GM23338 (cell line): Measurements from ENCODE around the gene RAD51C.
"Not testable (repeated sequence)": the region's sequence is repeated elsewhere in the genome, so short reads cannot be mapped to it uniquely, and the experiment has no call there.

Source experiments
- CREB1 ChIP-seq: fragments of 250-450 bp; sonication (Bioruptor Pico); IDR thresholded peaks from 2 replicates; pipeline ENCODE4 v1.5.0; 2020; ENCODE audit warnings: low read depth, mild to moderate bottlenecking, moderate library complexity
- CTCF ChIP-seq, 2 experiments: fragments of 200-600 bp in 1 of 2; sonication (generic) in 1 of 2; conservative IDR thresholded peaks; 2 replicates each; pipeline versions ENCODE4 v1.5.1 to v1.6.1; 2016 to 2017; ENCODE audit warnings: antibody characterized with exemption in 2 of 2, low read depth in 2 of 2, mild to moderate bottlenecking in 2 of 2, moderate library complexity in 1 of 2
- EZH2 ChIP-seq: fragments of 200-600 bp; sonication (generic); IDR thresholded peaks from one replicate; pipeline ENCODE4 v1.8.0; 2017; ENCODE audit warnings: antibody characterized with exemption, mild to moderate bottlenecking, low read depth; ENCODE audit not compliant: unreplicated experiment
- EZH2phosphoT487 ChIP-seq: fragments of 200-600 bp; sonication (generic); IDR thresholded peaks from one replicate; pipeline ENCODE4 v1.8.1; 2018; ENCODE audit warnings: antibody characterized with exemption; ENCODE audit not compliant: unreplicated experiment
- JUNB ChIP-seq: IDR thresholded peaks from one replicate; pipeline ENCODE4 v1.6.1; 2016; ENCODE audit warnings: antibody characterized with exemption; ENCODE audit not compliant: unreplicated experiment
- NANOG ChIP-seq: IDR thresholded peaks from 2 replicates; pipeline ENCODE4 v1.6.1; 2016; ENCODE audit warnings: antibody characterized with exemption, borderline replicate concordance
- POLR2AphosphoS5 ChIP-seq: IDR thresholded peaks from 2 replicates; pipeline ENCODE4 v1.6.1; 2016; ENCODE audit warnings: antibody characterized with exemption, low read depth
- REST ChIP-seq: IDR thresholded peaks from one replicate; pipeline ENCODE4 v1.6.1; 2018; ENCODE audit warnings: antibody characterized with exemption; ENCODE audit not compliant: unreplicated experiment
- STAT1 ChIP-seq: IDR thresholded peaks from one replicate; pipeline ENCODE4 v1.6.1; 2016; ENCODE audit warnings: antibody characterized with exemption; ENCODE audit not compliant: unreplicated experiment
- ZNF114 ChIP-seq: fragments of 250-450 bp; sonication (Bioruptor Pico); IDR thresholded peaks from 2 replicates; pipeline ENCODE4 v1.5.0; 2020; ENCODE audit warnings: mild to moderate bottlenecking, moderate library complexity
- ZNF331 ChIP-seq: fragments of 250-450 bp; sonication (Bioruptor Pico); IDR thresholded peaks from 2 replicates; pipeline ENCODE4 v1.5.0; 2020; ENCODE audit warnings: low read depth, mild to moderate bottlenecking, moderate library complexity
- TF ChIP-seq, protein P1 (sequence below): fragments of 250-450 bp; sonication (Bioruptor Pico); IDR thresholded peaks from 2 replicates; pipeline ENCODE4 v1.5.0; 2020; ENCODE audit warnings: mild to moderate bottlenecking, moderate library complexity

- not testable (repeated sequence) for TF ChIP-seq CTCF (conservative IDR thresholded peaks at IDR 0.05; ENCODE audit: low read depth in 2 of 2); JUNB; EZH2; POLR2AphosphoS5; EZH2phosphoT487; REST; ZNF331 (CRISPR knock-in tag); NANOG; CREB1 (CRISPR knock-in tag); ZNF114; STAT1
- TF ChIP-seq, protein P1, sequence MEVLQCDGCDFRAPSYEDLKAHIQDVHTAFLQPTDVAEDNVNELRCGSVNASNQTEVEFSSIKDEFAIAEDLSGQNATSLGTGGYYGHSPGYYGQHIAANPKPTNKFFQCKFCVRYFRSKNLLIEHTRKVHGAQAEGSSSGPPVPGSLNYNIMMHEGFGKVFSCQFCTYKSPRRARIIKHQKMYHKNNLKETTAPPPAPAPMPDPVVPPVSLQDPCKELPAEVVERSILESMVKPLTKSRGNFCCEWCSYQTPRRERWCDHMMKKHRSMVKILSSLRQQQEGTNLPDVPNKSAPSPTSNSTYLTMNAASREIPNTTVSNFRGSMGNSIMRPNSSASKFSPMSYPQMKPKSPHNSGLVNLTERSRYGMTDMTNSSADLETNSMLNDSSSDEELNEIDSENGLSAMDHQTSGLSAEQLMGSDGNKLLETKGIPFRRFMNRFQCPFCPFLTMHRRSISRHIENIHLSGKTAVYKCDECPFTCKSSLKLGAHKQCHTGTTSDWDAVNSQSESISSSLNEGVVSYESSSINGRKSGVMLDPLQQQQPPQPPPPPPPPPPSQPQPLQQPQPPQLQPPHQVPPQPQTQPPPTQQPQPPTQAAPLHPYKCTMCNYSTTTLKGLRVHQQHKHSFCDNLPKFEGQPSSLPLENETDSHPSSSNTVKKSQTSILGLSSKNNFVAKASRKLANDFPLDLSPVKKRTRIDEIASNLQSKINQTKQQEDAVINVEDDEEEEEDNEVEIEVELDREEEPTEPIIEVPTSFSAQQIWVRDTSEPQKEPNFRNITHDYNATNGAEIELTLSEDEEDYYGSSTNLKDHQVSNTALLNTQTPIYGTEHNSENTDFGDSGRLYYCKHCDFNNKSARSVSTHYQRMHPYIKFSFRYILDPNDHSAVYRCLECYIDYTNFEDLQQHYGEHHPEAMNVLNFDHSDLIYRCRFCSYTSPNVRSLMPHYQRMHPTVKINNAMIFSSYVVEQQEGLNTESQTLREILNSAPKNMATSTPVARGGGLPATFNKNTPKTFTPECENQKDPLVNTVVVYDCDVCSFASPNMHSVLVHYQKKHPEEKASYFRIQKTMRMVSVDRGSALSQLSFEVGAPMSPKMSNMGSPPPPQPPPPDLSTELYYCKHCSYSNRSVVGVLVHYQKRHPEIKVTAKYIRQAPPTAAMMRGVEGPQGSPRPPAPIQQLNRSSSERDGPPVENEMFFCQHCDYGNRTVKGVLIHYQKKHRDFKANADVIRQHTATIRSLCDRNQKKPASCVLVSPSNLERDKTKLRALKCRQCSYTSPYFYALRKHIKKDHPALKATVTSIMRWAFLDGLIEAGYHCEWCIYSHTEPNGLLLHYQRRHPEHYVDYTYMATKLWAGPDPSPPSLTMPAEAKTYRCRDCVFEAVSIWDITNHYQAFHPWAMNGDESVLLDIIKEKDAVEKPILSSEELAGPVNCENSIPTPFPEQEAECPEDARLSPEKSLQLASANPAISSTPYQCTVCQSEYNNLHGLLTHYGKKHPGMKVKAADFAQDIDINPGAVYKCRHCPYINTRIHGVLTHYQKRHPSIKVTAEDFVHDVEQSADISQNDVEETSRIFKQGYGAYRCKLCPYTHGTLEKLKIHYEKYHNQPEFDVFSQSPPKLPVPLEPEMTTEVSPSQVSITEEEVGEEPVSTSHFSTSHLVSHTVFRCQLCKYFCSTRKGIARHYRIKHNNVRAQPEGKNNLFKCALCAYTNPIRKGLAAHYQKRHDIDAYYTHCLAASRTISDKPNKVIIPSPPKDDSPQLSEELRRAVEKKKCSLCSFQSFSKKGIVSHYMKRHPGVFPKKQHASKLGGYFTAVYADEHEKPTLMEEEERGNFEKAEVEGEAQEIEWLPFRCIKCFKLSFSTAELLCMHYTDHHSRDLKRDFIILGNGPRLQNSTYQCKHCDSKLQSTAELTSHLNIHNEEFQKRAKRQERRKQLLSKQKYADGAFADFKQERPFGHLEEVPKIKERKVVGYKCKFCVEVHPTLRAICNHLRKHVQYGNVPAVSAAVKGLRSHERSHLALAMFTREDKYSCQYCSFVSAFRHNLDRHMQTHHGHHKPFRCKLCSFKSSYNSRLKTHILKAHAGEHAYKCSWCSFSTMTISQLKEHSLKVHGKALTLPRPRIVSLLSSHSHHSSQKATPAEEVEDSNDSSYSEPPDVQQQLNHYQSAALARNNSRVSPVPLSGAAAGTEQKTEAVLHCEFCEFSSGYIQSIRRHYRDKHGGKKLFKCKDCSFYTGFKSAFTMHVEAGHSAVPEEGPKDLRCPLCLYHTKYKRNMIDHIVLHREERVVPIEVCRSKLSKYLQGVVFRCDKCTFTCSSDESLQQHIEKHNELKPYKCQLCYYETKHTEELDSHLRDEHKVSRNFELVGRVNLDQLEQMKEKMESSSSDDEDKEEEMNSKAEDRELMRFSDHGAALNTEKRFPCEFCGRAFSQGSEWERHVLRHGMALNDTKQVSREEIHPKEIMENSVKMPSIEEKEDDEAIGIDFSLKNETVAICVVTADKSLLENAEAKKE (CRISPR knock-in tag) = not testable (repeated sequence)
Measured at GRCh38 chr17:58684462-58684861, 7.9 kb upstream of the RAD51C start.
